Measurements from ENCODE around the gene CBFA2T3. TPM values are rescaled to one million over a fixed set of nuclear protein-coding genes. Genes with fewer than 3 reads are reported as not detected.
A peak's percentile ranks its signal among the peaks of the same experiment; 100 is the strongest.

CBFA2T3 gene
- total and polyA plus RNA-seq, 2 of the 13 experiments (the other 11 are each of a cell fraction or from before 2014, with no cell fraction given) = 0.05 TPM; not detected in 1

DNA sequence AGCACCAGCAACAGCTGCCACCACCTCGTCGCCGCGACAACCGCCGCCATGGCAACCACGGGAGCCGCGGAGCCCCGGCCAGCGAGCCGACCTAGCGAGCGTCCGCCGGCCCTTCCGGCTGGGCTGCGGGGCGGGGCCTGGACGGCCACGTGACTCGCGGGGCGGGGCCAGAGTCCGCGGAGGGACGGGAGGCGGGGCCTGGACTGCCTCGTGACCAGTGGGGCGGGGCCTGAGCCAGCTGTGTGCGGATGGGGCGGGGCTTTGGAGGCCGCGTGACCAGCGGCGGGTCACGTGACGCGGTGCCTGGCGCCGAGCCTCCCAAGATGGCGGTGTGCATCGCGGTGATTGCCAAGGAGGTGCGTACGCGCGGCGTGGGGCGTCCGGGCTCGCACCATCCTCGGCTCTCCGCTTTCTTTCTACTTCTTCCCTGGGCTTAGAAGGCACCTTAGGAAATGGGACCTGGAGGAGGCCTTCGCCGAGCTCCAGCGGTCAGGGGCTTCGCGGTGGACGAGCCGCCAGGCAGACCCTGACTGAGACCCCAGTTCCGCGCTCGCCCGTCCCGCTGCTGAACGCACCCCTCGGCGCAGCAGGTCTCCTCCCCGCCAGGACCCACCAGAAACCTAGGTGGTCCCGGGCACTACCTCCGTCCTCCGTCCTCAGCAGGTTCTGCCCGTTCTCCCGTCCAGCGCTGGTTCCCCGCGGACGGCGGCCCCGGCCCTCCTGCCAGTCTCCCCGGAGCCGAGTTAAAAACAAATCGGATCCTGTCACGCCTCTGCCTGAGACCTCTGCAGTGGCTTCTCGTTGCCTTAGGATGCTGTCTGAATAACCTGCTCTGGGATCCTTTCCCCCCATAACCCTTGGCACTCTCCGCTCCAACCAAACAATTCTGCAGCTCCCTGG, 119.9 kb downstream of the CBFA2T3 start, which contains the start of the genes GALNS and TRAPPC2L (continued):
- TF ChIP-seq PAWR (CRISPR knock-in tag; IDR thresholded peaks at IDR 0.05; ENCODE audit: borderline replicate concordance) = peak; percentile 94; the same call in 1 of the 2 replicates
- TF ChIP-seq ELF3 (CRISPR knock-in tag; IDR thresholded peaks at IDR 0.05) = peak; percentile 75
- peak; percentile 42; the same call in 1 of the 2 replicates for TF ChIP-seq HOXA9 (CRISPR knock-in tag; IDR thresholded peaks at IDR 0.05; ENCODE audit: borderline replicate concordance)
- TF ChIP-seq TBX2 (CRISPR knock-in tag; IDR thresholded peaks at IDR 0.05; ENCODE audit: borderline replicate concordance) = peak; percentile 73; the same call in 1 of the 2 replicates
- TF ChIP-seq MTA3 (CRISPR knock-in tag; IDR thresholded peaks at IDR 0.05) = no peak; the same call in 1 of the 2 replicates
- no peak for TF ChIP-seq ZSCAN5A (CRISPR knock-in tag; IDR thresholded peaks at IDR 0.05; ENCODE audit: borderline replicate concordance)
- TF ChIP-seq SP1 (IDR thresholded peaks at IDR 0.05) = no peak
- TF ChIP-seq SP1 (CRISPR knock-in tag; IDR thresholded peaks at IDR 0.05) = peak; percentile 97
- TF ChIP-seq NR2C2 (CRISPR knock-in tag; IDR thresholded peaks at IDR 0.05; ENCODE audit: borderline replicate concordance) = peak; percentile 64
- no peak for TF ChIP-seq SMARCC2 (IDR thresholded peaks at IDR 0.05)
- peak; percentile 86 for TF ChIP-seq THAP11 (CRISPR knock-in tag; IDR thresholded peaks at IDR 0.05)
- TF ChIP-seq TARDBP (CRISPR knock-in tag; IDR thresholded peaks at IDR 0.05) = no peak
- TF ChIP-seq ZMAT3 (CRISPR knock-in tag; conservative IDR thresholded peaks at IDR 0.05) = no peak; the same call in 1 of the 2 replicates
- peak; percentile 14; the same call in 1 of the 2 replicates for TF ChIP-seq MEF2D (CRISPR knock-in tag; IDR thresholded peaks at IDR 0.05)
- TF ChIP-seq NPAS2 (CRISPR knock-in tag; IDR thresholded peaks at IDR 0.05; ENCODE audit: borderline replicate concordance) = no peak
- TF ChIP-seq POLR2AphosphoS5 (IDR thresholded peaks at IDR 0.05; ENCODE audit: low read depth, low read length) = peak; percentile 93
- TF ChIP-seq, protein P1, sequence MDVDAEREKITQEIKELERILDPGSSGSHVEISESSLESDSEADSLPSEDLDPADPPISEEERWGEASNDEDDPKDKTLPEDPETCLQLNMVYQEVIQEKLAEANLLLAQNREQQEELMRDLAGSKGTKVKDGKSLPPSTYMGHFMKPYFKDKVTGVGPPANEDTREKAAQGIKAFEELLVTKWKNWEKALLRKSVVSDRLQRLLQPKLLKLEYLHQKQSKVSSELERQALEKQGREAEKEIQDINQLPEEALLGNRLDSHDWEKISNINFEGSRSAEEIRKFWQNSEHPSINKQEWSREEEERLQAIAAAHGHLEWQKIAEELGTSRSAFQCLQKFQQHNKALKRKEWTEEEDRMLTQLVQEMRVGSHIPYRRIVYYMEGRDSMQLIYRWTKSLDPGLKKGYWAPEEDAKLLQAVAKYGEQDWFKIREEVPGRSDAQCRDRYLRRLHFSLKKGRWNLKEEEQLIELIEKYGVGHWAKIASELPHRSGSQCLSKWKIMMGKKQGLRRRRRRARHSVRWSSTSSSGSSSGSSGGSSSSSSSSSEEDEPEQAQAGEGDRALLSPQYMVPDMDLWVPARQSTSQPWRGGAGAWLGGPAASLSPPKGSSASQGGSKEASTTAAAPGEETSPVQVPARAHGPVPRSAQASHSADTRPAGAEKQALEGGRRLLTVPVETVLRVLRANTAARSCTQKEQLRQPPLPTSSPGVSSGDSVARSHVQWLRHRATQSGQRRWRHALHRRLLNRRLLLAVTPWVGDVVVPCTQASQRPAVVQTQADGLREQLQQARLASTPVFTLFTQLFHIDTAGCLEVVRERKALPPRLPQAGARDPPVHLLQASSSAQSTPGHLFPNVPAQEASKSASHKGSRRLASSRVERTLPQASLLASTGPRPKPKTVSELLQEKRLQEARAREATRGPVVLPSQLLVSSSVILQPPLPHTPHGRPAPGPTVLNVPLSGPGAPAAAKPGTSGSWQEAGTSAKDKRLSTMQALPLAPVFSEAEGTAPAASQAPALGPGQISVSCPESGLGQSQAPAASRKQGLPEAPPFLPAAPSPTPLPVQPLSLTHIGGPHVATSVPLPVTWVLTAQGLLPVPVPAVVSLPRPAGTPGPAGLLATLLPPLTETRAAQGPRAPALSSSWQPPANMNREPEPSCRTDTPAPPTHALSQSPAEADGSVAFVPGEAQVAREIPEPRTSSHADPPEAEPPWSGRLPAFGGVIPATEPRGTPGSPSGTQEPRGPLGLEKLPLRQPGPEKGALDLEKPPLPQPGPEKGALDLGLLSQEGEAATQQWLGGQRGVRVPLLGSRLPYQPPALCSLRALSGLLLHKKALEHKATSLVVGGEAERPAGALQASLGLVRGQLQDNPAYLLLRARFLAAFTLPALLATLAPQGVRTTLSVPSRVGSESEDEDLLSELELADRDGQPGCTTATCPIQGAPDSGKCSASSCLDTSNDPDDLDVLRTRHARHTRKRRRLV (CRISPR knock-in tag; IDR thresholded peaks at IDR 0.05) = peak; percentile 83; the same call in 1 of the 2 replicates
- TF ChIP-seq KDM3A (CRISPR knock-in tag; IDR thresholded peaks at IDR 0.05; ENCODE audit: low read depth) = peak; percentile 31; the same call in 1 of the 2 replicates
- TF ChIP-seq SRY (CRISPR knock-in tag; IDR thresholded peaks at IDR 0.05) = peak; percentile 56; the same call in 1 of the 2 replicates
- TF ChIP-seq, protein P2, sequence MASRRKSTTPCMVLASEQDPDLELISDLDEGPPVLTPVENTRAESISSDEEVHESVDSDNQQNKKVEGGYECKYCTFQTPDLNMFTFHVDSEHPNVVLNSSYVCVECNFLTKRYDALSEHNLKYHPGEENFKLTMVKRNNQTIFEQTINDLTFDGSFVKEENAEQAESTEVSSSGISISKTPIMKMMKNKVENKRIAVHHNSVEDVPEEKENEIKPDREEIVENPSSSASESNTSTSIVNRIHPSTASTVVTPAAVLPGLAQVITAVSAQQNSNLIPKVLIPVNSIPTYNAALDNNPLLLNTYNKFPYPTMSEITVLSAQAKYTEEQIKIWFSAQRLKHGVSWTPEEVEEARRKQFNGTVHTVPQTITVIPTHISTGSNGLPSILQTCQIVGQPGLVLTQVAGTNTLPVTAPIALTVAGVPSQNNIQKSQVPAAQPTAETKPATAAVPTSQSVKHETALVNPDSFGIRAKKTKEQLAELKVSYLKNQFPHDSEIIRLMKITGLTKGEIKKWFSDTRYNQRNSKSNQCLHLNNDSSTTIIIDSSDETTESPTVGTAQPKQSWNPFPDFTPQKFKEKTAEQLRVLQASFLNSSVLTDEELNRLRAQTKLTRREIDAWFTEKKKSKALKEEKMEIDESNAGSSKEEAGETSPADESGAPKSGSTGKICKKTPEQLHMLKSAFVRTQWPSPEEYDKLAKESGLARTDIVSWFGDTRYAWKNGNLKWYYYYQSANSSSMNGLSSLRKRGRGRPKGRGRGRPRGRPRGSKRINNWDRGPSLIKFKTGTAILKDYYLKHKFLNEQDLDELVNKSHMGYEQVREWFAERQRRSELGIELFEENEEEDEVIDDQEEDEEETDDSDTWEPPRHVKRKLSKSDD (CRISPR knock-in tag; IDR thresholded peaks at IDR 0.05; ENCODE audit: low read depth) = 0 out of 2 replicates have a peak, but pooled peaks have one; percentile 70
- TF ChIP-seq ZNF577 (CRISPR knock-in tag; IDR thresholded peaks at IDR 0.05; ENCODE audit: borderline replicate concordance, low read depth) = no peak

All from HepG2 (cell line).